Stimulated activated naive CD8-positive, alpha-beta T cell treated with anti-CD3 and anti-CD28 coated beads, Interleukin-15, amount 100 ng/mL, for 72 hours (primary cell): ENCODE measurements around the gene FGF5.
"Not testable (repeated sequence)": the region's sequence is repeated elsewhere in the genome, so short reads cannot be mapped to it uniquely, and the experiment has no call there.

Experiments
- ATAC-seq: fragments of 150-1000 bp; cut with Tn5 transposase; 2 replicates; pipeline ENCODE4 v1.10.0; 2021; ENCODE audit warnings: mild to moderate bottlenecking, moderate library complexity
- DNase-seq, 2 donors: peaks; one replicate each; pipeline ENCODE4 v3.0.0; 2021 to 2022
- H3K27ac Mint-ChIP-seq, 2 donors: one replicate each; pipeline ENCODE4 v1.8.0; 2022; ENCODE audit warnings: mild to moderate bottlenecking in 2 of 2, mixed read lengths in 2 of 2, moderate library complexity in 2 of 2
- H3K27me3 Mint-ChIP-seq: one replicate; pipeline ENCODE4 v1.8.0; 2022; ENCODE audit warnings: mixed read lengths
- H3K4me1 Mint-ChIP-seq: one replicate; pipeline ENCODE4 v1.8.0; 2022; ENCODE audit warnings: mild to moderate bottlenecking, mixed read lengths
- H3K4me3 Mint-ChIP-seq, 2 donors: one replicate each; pipeline ENCODE4 v1.8.0; 2022; ENCODE audit warnings: mild to moderate bottlenecking in 2 of 2, mixed read lengths in 2 of 2, moderate library complexity in 1 of 2
- H3K9me3 Mint-ChIP-seq, 2 donors: one replicate each; pipeline ENCODE4 v1.8.0; 2022; ENCODE audit warnings: mixed read lengths in 2 of 2

Gene FGF5

DNA sequence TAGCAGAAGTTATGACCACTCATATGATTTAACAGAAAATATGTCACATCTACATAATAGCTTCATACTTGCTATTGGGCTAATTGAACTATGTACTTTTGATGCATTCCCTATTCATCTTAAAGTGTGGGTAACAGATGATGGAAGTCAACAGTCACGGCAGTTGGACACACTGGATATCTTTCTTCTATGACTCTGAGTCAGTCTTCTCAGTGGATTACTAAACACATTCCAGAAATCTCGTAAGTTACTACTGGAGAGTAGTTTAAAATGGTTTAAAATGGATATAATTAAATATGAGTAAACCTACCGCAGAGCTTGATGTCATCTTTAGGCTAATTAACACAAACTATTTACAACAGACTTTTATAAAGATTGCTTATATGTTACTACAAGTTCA, 39.0 kb downstream of the FGF5 start:
- peaks cover 25% of the 10 kb centered on the region for H3K27me3 Mint-ChIP-seq
- DNase-seq, result no peak
- ATAC-seq, result no peak

DNA sequence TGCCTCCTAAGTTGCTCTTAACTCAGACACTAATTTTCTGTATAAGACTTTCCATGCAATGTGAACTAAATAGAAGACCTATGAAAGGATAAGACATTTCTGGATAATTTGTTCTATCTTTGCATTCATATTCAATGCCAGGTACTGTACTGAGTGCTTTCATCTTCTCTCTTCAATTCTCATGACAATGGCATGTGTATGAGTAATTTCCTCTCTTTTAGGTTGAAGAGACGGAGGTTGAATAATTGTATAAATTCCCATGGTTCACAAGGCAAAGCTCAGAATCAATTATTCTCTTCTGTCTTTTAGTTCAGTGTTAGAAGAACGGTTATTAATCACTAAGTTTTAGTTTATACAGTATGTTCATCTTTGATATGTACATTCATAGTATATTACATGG, 39.8 kb downstream of the FGF5 start:
- no peaks in the 10 kb centered on the region for H3K4me1 Mint-ChIP-seq
- no peak overlapping the region for H3K4me3 Mint-ChIP-seq
- no peaks in the 10 kb centered on the region for H3K9me3 Mint-ChIP-seq
- DNase-seq, result no peak
- no peak for ATAC-seq
- no peak overlapping the region for H3K27ac Mint-ChIP-seq
- peaks cover 25% of the 10 kb centered on the region for H3K27me3 Mint-ChIP-seq

More for the DNA sequence above, 39.0 kb downstream of the FGF5 start:
- Mint-ChIP-seq H3K27ac (no peak overlapping the region), H3K4me1 (no peaks in the 10 kb centered on the region), H3K4me3 (no peak overlapping the region), H3K9me3 (no peaks in the 10 kb centered on the region)

DNA sequence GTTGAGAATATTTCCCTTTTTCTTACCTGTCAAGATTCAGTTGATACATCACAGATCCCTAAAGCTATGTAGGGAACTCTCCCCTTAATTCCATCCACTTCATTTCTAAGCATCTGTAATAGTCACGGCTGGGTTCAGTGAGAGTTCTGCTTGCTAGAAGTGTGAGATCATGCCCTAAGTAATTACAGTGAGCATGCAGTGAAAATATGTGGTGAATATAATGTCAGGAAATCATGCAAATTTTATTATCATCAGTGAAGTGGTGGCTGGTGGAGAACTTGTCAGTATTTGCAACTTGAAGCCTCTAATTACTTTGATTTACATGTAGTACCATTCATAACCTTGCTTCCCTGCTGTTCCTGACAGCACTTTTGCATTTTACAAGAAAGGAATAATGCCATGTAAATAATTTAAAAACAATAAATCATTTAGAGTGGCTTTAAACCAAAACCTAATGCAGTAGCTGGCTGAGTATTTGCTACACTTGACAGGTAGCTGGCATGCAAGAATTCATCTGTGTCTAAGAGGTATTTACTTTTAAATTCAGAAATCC, 40.8 kb downstream of the FGF5 start:
- Mint-ChIP-seq H3K27ac (no peak overlapping the region), H3K4me1 (no peaks in the 10 kb centered on the region), H3K27me3 (peaks cover 25% of the 10 kb centered on the region), H3K4me3 (no peak overlapping the region), H3K9me3 (no peaks in the 10 kb centered on the region)
- DNase-seq (no peak), ATAC-seq (no peak)

DNA sequence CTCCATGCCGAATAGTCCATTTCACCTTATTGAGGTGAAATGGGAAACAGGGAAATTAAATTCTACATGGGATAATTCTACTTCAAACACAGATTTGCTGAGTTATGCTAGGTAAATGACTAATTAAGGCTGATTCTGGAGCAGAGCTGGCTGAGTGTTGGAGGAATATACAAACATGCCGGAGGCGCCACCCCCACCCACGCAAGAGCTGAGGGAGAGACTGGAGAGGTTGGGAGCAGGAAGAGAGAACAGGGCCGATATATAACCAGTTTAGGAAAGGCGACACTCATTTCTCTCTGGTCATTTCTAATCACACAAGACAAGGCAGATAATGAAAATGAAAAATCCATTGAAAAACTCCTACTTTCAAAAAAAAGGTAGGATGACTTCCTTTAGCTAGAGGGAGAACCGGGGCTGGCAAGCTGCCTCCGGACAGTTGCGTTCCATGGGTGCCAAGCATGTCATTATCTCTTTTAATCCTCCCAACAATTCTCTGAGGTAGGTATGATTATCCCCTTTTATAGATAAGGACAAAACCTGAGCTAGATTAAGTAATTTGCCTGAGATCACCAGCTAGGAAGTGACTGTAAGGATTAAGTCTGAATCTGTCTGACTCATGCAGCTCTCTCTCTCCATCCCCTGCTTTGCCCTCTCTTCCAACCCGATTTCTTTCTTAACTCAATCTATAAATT, 41.5 kb downstream of the FGF5 start:
- no peak overlapping the region for H3K27ac Mint-ChIP-seq
- ATAC-seq (no peak), DNase-seq (no peak)
- H3K4me1 Mint-ChIP-seq, result no peaks in the 10 kb centered on the region
- peaks cover 25% of the 10 kb centered on the region for H3K27me3 Mint-ChIP-seq
- H3K4me3 Mint-ChIP-seq, result no peak overlapping the region
- H3K9me3 Mint-ChIP-seq, result no peaks in the 10 kb centered on the region

DNA sequence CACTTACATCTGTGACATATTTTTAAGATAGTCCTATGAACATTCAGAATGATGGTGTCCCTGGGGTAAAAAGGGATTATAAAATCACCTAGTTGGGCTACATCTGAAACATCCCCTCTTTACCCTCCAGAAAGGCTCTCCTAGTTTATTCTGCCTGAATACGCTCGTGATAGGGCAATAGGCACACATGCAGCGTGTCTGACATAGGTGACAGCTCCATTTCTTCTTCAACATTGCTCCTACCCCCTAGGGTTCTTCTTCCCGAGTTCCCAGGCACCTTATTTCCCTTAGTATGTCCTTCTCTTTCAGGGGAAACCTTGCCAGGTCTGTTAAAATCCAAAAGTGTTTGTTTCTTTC, 42.0 kb downstream of the FGF5 start:
- Mint-ChIP-seq H3K9me3 (no peaks in the 10 kb centered on the region), H3K4me3 (no peak overlapping the region), H3K27ac (no peak overlapping the region), H3K27me3 (peaks cover 25% of the 10 kb centered on the region), H3K4me1 (no peaks in the 10 kb centered on the region)
- ATAC-seq (no peak), DNase-seq (no peak)

DNA sequence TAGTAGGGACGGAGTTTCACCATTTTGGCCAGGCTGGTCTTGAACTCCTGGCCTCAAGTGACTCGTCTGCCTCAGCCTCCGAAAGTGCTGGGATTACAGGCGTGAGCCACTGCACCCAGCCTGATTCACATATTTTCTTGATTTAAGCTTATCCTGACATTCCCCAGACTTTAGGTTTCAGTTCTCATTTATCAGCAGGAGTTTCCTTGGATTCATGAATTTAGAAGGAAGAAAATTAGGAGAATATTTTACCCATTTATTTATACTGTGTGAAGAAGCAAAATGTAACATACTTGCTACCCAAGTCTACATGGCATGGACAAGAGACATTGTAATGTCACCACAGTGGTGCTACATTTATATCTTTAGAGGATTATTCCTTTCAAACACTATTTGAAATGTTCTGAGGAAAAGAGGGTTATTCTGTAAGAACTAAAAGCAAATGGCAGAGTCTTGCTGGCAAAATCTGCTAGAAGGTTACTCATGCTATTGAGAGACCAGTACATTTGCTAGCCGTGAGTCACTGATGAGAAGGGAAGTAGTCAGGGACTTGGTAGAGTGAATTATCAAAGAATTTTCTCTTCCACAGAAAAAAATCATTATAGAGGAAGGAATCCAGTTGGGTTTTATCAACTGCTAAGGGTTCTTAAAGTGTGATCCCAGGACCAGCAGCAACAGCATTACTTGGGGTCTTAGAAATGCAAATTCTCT, 43.0 kb downstream of the FGF5 start:
- H3K4me3 Mint-ChIP-seq, result no peak overlapping the region
- H3K27ac Mint-ChIP-seq, result no peak overlapping the region
- no peaks in the 10 kb centered on the region for H3K4me1 Mint-ChIP-seq
- H3K27me3 Mint-ChIP-seq, result peaks cover 25% of the 10 kb centered on the region
- DNase-seq (no peak), ATAC-seq (no peak)
- H3K9me3 Mint-ChIP-seq, result no peaks in the 10 kb centered on the region

DNA sequence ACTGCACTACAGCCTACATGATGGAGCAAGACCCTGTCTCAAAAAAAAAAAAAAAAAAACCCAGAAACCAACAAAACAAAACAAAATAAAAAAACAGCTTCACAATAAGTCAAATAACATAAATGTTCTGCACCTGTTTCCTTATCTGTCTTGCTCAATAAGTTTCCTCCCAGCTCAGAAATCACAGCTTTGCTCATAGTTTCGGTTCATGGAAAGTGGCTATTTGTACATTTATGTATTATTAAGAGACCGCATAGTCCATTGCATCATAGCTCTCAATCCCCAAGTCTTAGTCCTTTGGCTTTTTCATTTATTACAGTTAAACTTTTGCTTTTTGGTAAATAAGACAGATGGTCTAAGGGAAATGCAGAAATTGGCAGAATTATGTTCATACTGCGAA, 44.7 kb downstream of the FGF5 start:
- H3K27me3 Mint-ChIP-seq, result peaks cover 23% of the 10 kb centered on the region
- no peak overlapping the region for H3K27ac Mint-ChIP-seq
- no peak for DNase-seq
- H3K9me3 Mint-ChIP-seq, result no peaks in the 10 kb centered on the region
- no peak for ATAC-seq
- no peaks in the 10 kb centered on the region for H3K4me1 Mint-ChIP-seq
- no peak overlapping the region for H3K4me3 Mint-ChIP-seq

DNA sequence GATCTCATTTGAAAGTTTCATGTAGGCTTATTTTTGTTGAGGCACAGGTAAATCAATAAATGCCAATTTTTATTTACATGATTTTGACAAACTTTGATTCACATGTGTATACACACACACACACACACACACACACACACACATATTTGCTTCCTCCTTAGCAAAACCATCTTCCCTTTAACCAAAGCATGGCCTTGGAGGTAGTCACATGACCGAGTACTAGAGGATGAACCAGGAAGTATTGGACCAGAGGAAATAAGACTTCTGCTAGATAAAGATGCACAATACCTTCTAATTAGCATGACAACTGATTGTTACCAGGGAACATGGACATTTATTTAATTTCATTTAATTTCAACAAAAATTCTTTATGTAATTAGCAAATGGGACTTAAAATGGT, 45.7 kb downstream of the FGF5 start:
- Mint-ChIP-seq H3K4me1 (no peaks in the 10 kb centered on the region), H3K27me3 (peaks cover 19% of the 10 kb centered on the region), H3K4me3 (no peak overlapping the region), H3K27ac (no peak overlapping the region), H3K9me3 (no peaks in the 10 kb centered on the region)
- DNase-seq, result no peak
- no peak for ATAC-seq

DNA sequence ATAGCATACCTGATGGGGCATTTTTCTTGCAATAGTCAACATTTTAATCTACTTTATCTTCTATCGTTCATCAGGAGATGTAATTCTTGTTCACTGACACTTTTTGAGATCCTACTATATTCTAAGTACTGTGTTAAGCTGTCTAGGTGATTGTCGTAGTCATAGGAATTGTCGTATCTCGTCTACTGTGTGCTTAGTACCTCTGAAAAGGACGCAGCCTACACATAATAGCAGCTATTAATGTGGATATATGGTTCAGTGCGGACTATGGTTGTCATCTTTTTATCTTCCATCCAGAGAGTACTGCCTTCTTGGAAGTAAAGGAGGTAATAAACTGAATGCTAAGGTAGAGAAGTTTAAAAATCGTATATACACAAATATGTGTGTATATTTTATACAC, 47.2 kb downstream of the FGF5 start:
- H3K9me3 Mint-ChIP-seq, result no peaks in the 10 kb centered on the region
- H3K27ac Mint-ChIP-seq, result no peak overlapping the region

DNA sequence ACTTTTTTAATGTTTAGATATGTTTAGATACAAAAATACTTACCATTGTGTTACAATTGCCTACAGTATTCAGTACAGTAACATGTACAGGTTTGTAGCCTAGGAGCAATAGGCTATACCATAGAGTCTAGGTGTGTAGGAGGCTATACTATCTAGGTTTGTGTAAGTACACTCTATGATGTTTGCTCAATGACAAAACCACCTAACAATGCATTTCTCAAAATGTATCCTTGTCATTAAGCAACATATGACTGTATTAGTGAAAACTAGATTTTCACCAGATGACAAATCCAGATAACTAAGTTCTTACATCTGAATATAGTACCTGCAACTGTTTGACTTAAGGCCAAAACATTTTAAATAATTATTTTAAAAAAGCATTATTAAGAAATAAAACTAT, 49.4 kb downstream of the FGF5 start:
- ATAC-seq, H3K4me3 Mint-ChIP-seq, H3K9me3 Mint-ChIP-seq, H3K27ac Mint-ChIP-seq, H3K4me1 Mint-ChIP-seq, DNase-seq, H3K27me3 Mint-ChIP-seq: not testable (repeated sequence)

More for the DNA sequence above, 47.2 kb downstream of the FGF5 start:
- no peak for DNase-seq
- H3K4me3 Mint-ChIP-seq, result no peak overlapping the region
- no peak for ATAC-seq
- no peaks in the 10 kb centered on the region for H3K4me1 Mint-ChIP-seq
- peaks cover 7% of the 10 kb centered on the region for H3K27me3 Mint-ChIP-seq

DNA sequence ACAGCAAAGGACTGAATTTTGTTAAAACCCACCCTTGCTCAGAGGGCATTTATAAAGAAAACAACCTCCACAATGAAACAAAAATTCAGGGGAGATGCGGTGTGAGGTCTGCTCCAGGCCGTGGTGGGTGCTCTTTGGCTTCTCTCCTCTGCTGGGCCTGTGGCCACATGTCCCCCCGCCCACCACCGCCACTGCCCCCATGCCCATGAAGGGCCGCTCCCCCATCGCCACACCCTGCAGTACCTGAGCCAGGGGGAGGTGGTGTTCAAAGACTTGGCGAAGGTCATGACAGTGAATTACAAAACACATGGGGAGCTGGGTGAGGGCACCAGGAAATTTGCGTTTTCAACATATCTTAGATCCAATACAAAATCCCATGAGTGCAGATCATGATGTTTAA, 54.9 kb downstream of the FGF5 start:
- no peak for ATAC-seq
- Mint-ChIP-seq H3K9me3 (no peaks in the 10 kb centered on the region), H3K4me3 (no peak overlapping the region), H3K27me3 (peaks cover 15% of the 10 kb centered on the region), H3K27ac (no peak overlapping the region), H3K4me1 (no peaks in the 10 kb centered on the region)
- DNase-seq, result no peak

DNA sequence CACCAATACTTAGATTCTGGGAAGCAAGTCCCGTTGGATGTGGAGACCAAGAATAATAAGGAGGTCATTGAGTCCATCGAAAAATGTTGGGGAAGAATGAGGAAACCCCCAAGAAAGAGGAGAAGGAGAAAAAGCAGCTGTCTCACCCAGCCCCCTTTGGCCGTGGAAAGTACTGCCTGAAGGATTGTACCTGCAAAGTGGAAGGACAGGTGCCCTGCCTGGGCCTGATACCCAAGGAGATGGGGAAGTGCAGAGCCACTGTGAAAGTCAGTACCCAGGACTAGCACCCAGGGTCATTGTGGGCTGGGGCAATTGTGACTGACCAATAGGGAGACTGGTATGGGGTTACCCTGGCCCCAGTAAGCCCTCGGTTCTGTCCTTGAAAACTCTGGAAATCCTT, 55.3 kb downstream of the FGF5 start:
- Mint-ChIP-seq H3K27ac (no peak overlapping the region), H3K27me3 (peaks cover 15% of the 10 kb centered on the region), H3K9me3 (no peaks in the 10 kb centered on the region), H3K4me3 (no peak overlapping the region), H3K4me1 (no peaks in the 10 kb centered on the region)
- no peak for ATAC-seq
- no peak for DNase-seq

DNA sequence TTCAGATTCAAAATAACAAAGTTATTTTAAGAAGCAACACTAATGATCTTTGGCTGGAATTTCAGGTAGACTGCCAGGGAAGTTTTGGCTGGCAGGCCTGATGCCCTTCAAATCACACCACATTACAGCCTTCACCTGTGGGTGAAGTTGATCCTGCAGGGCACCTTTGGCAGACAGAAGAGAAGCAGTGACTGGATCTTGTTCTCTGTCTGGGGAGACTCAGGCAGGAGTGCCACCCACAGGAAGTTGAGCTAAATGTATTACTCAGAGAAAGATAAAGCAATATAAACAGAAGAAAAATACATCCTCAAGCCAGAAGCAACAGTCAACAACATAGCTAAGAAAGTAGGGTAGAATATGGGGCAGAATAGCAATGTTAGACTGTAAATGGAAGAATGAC, 56.3 kb downstream of the FGF5 start:
- Mint-ChIP-seq H3K4me3 (no peak overlapping the region), H3K4me1 (no peaks in the 10 kb centered on the region), H3K27ac (peak overlapping the region in 1 of 2 donors; percentile 1), H3K27me3 (peaks cover 15% of the 10 kb centered on the region), H3K9me3 (no peaks in the 10 kb centered on the region)
- ATAC-seq (no peak), DNase-seq (no peak)

DNA sequence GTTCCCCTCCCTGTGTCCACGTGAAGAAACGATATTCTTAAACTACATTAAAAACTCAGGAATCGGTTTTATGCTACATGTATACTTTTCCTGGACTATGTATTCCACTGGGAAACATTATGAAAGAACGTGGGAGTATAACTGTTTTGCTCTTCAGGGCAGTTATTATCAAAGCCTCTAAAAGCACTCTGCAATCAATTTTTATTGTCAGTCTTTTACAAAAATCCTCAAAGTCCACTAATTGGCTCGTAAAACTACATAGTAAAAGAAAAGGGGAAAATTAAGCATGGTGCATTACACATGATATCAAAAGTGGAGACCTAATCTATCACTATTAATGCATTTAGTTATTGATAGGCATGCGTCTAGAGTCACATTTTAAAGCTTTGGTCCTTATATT, 57.7 kb downstream of the FGF5 start:
- Mint-ChIP-seq H3K4me1 (no peaks in the 10 kb centered on the region), H3K27me3 (peaks cover 15% of the 10 kb centered on the region), H3K9me3 (no peaks in the 10 kb centered on the region)

DNA sequence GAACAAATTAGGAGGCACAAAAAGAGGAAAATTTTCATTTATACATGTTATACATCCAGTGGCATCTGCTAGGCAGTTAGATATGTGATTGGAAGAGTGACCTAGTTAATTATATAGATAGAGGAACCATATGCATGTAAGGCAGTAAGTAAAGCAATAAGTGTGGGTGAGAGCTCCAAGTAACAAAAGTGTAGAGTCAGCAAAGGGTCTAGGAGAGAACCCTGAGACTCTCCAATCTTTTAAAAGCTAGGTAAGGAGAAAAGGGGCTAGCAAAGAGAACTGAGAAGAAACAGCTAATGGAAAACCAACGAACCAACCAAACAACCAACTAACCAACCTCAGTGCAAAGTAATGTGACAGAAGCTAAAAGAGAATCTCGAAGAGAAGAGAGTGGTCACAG, 65.2 kb downstream of the FGF5 start:
- Mint-ChIP-seq H3K9me3 (no peaks in the 10 kb centered on the region), H3K27me3 (peaks cover 11% of the 10 kb centered on the region), H3K4me3 (no peak overlapping the region), H3K27ac (no peak overlapping the region), H3K4me1 (peaks cover 9% of the 10 kb centered on the region)
- no peak for ATAC-seq
- DNase-seq, result no peak

More for the DNA sequence above, 57.7 kb downstream of the FGF5 start:
- H3K27ac Mint-ChIP-seq, result no peak overlapping the region
- ATAC-seq, result no peak
- H3K4me3 Mint-ChIP-seq, result no peak overlapping the region
- DNase-seq, result no peak

DNA sequence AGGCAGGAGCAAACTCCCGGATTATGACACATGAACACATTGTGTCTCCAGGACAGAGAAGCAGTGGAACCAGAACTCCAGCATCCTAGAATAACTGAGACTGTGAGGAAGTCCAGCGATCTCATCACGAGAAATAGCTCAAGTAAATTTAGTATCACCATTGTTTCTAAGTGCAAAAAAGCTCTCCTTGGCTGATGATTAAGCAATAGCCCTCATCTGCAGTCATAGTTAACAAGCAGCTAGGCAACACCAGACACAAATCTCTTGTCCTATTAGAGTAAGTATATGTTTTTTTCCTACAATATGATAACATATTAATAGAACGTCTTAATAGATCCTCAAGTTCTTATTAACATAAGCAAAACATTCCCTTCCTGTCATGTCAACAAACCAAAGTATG, 66.7 kb downstream of the FGF5 start:
- no peaks in the 10 kb centered on the region for H3K9me3 Mint-ChIP-seq
- H3K4me1 Mint-ChIP-seq, result peaks cover 9% of the 10 kb centered on the region

More for the DNA sequence above, 66.7 kb downstream of the FGF5 start:
- no peak overlapping the region for H3K27ac Mint-ChIP-seq
- no peak for ATAC-seq
- no peak overlapping the region for H3K4me3 Mint-ChIP-seq
- DNase-seq, result no peak
- peaks cover 11% of the 10 kb centered on the region for H3K27me3 Mint-ChIP-seq
